Amygdala (tissue), 56 donors: Measurements from ENCODE around the gene RPH3AL.

Experiments
- DNase-seq, 56 donors: peaks; one replicate each; lab custom pipeline; 2025; lab: John Stamatoyannopoulos, UW

RPH3AL gene

DNA sequence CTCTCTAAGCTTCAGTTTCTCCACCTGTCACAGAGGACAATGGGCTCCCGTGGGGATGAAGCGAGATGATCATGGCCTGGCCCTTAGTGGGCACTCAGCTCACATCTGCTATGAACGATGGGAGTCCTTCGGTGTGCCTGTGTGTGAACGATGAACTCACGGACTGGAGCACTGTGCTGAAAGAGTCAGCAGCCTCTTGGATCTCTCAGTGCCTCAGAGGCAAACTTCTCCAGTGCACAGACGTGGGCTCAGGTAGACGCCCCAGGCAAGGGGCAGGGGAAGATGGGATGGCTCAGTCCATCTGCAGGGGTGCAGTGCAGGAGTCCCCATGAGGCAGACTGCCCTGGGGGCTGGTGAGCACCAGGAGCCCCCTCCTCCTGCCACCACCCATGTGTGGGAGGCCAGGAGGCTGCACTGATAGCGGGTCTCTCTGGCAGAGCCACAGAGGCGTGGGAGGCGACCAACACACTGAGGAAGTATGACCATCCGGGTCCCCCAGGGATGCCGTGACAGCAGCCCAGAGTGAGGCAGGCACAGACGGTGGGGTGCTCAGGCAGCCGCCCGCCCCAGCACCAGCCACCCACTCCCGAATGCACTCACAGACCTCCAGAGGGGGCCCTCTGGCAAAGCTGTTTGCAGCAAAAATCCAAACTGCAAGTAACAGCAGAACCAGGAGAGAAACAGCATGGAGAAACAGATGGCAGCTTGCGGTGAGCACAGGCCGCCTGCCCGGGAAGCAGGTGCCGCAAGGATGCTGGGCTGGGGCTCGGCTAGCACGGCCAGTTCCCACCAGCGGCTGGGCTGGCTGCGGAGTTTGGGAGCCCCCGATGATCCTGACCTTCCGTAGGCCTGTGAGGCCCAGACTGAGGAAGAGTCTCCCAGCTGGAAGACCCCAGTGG lies 82.7 kb downstream of the RPH3AL start:
- peak in 12 of 56 donors; percentile 6 to 46 (median 20) for DNase-seq

DNA sequence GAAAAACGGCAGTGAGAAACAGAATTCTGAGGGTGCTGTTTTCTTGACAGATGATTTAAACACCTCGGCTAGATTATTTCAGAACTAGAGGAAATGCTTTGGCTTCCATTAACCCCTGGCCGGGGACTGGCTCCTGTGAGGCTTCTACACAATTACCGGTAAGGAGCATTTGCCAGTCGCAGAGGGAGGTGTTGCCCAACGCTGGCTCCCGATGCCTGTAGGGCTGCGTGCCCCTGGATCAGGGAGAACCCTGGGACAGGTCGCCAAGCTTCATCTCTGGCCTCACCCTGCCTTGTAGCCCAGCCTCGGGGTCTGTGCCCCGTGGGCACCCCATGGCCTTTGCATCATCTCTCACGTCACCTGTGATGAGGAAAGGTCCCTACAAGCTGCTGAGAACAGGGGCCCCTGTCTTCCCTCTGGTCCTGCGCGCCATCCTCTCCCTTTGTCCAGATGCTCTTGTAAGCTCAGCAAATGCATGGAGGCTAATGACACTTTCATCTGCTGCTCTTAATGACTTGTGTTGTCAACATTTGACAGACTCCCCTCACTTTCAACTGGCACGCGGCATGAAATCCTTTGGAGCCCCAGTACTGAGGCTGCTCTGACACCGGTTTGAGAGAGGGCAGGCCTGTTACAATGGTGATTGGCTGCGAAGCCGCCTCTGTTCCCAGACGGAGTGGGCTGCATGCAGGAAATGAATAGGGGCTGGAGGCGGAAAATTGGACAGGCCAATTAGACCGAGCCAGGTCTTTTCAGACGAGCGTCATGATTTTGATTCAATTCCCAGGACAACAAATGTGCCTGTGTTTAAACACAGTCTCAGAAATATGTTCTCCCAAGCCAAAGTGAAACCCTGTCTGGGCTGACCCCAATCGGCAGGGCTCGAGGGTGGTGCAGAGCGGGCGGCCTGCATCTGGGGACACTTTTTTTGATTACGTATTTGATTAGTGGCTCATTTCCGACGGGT lies 85.6 kb downstream of the RPH3AL start:
- peak in 41 of 56 donors; percentile 6 to 80 (median 39) for DNase-seq

DNA sequence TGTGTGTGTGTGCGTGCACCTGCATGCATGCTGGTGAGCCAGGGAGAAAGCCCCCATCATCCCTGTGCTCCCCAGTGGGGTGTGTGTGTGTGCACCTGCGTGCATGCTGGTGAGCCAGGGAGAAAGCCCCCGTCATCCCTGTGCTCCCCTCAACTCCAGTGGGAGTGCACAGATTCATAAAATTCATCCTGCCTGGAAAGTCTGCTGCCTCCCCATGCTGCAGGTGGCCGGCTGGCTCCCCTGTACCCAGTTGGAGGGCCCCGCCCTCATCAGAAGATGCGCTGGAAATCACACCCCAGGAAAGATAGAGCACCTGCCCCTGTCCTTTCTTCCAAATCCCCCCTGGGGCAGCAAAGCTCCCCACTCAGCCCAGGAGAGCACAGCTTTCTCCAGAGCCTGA lies 86.4 kb downstream of the RPH3AL start:
- no peak for DNase-seq

DNA sequence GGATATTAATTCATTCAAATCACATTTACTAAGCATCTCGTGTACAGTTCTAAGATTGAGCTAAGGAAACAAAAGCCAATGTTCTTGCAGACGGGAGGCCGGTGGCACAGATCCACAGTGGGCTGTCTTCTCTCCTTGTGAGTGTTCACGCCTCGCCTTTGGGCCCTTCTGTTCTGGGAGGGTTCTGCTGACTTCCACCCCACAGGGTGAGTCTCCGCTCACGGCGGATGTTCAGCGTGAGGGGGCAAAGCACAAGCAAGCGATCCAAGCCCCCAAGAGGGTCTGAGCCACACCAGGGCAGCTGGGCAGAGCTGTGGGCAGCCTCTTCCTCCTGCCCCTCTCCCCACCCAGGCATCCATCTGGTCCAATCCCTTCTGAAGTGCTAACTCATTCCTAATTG lies 86.9 kb downstream of the RPH3AL start:
- DNase-seq: peak in 1 of 56 donors; percentile 13

DNA sequence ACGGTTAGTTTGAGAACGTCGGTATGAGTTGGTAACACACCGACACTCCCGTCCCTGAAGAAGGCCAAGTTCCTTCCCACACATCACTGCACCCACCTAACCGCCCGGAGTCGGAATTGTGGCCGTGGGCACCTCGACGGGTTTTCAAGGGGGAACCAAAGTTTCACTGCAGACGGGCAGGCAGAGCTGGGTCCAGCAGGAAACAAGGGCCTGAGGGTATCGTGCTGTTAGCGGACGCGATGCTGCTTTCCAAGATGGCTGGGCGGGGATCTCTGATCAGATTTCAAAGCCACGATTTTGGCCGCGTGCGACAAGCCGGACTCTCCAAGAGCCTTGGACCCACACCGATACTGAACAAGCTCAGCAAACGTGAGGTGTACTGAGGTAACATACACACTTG lies 88.8 kb downstream of the RPH3AL start:
- DNase-seq: no peak

DNA sequence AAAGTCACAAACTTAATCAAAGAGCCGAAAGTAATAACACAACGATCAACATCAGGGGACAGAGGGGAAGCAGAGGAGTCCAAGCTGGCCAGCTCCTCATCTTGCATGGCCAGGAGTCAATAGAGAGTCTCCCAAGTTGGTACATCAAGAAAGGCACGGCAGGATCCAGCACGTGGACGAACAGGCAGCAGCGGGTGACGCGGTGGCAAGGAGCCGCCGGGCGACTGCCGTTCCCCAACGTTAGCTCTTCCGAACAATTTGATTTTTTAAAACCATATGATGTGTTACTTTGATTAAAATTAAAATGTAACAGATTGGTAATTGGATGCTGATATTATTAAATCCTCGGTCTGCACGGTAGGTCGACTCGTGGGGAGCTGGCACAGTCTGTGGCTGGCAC lies 89.3 kb downstream of the RPH3AL start:
- no peak for DNase-seq

DNA sequence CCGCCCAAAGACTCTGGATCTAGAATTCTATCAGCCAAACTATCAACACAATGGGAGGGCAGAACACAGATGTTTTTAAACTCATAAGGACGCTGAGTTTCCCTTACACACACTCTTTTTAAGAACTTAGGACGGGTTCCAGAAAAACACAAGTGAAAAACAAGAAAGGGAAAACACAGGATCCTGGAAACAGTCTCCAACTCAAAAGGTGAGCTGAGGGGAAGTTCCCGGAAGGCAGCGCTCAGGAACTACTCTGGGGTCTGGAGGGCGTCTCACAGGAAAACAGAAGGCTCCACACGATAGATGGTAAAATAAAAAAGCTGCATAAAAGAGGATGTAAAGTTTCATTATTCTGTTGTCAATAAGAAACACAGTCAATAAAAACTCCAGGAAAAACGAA lies 91.0 kb downstream of the RPH3AL start:
- DNase-seq: no peak

DNA sequence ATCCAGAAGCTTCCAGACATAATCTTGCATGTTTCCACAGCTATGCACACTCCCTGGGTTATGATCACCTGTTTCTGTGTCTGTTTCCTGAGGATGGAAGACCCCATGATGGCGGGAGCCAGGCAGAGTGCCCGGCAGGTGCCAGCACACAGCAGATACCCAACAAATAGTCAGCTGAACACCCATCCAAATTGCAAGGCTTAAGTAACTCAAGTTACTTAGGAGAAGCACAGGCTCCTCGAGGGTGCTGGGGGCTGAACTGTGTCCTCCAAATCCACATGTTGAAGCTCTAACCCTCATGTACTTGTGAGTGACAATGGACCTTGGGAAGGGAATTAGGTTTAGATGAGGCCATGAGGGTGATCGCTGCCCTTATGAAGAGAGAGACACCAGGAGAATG lies 91.7 kb downstream of the RPH3AL start:
- no peak for DNase-seq

DNA sequence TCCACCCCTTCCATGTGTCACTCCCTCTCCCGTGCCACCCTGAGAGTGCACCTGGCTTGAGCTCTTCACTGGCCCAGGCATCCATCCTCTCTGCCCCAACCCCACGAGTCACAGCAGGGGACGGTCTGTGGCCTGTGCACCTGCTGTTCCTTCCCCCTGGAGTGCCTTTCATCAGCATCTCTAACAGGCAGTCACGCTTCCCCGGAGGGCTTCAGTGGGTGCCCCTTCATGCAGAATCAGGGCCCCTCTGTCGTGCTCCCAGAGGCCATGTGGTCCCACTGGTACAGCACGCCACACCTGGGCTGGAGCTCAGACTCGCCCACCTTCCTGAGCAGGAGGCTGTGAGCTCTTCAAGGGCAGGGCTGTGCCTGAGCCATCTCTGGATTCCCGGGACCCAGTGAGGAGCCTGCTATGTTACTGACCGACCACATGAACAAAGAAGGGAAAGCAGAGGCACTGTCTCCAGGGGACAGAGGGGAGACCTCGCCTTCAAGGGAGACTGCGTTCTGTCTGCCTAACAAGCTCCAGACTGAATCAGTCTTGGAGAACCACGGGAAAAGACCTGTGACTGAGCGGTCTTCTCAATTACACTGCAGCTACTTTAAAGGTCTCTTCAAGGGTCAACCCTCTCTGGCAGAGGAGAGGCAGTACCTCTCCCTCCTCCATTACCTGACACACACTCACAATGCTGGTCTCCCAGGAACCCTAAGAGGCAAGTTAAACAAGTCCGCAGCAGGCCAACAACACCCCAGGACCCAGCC lies 92.4 kb downstream of the RPH3AL start:
- no peak for DNase-seq

DNA sequence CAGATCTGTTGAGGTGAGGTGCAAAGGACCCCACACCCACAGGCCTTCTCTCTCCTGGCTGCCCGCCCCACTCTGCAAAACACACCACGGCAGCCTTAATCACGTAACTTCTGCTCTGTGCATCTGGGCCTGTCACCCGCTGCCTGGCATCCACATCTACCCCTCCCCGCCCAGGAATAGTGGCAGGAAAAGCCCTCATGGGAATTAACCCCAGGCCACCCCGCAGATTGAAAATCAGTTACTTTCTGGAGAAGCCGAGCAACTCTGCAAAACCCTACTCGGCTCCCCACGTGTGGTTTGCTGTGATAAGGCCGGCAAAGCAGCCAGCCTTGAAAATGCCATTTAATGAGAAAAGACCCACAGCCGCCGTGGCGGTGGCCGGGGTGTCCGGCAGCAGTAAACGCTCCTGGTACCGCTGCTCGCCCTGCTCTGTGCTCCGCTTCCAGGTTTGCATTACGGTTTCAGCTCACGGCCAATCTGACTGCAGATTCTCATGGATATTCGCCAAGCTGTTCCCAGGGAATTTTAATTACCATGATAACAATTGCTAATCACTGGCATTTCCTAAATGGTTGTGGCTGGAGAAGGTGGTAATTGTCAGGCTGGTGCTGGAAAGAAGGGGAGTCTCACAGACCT lies 93.1 kb downstream of the RPH3AL start:
- DNase-seq: no peak

DNA sequence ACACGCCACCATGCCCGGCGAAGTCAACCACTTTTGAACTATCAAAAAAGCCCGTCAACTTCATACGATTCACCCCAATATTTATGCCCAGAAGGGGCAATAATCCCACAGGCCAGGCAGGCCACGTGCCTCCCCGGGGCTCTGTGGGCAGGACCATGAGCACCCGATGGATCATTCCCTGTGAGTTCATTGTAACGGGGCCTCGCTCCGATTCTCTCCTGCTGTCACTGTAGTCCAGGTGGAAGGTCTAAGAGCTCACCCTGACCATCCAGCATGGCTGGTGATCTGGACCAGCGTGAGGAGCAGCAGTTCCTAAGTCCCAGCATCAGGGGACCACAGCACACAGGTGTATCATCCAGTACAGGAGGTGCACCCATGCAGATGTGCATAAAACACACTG lies 93.7 kb downstream of the RPH3AL start:
- no peak for DNase-seq

DNA sequence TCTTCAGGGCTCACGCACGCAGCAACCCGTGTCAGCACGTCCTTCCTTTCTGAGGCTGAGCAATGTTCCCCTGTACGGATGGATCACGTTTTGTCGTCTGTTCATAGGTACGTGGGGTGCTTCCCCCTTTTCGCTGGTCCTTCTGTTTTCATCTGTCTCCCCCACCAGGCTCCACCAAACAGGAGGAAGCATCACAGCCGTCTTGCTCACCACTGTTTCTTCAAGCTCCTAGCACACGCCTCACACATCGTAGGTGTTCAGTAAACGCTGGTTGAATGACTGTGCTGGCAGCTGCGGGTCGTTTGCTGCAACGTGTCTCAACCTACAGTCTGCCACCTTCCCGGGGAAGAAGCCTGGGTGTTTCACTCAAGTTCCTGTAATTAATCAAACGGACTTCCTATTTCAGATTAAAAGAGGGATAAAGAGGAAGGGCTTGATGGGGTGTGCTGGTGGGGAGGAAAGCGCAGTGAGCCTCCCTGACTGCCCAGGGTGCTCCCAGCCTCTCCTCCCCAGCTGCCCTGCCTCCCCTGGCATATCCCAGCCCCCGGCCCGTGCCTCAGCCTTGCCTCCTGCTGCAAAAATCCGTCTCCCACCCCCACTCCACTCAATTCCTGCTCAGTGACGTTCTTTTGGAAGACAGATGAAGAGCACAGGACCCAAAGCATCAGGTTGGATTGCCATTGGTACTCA lies 94.4 kb downstream of the RPH3AL start:
- DNase-seq: peak in 1 of 56 donors; percentile 13

DNA sequence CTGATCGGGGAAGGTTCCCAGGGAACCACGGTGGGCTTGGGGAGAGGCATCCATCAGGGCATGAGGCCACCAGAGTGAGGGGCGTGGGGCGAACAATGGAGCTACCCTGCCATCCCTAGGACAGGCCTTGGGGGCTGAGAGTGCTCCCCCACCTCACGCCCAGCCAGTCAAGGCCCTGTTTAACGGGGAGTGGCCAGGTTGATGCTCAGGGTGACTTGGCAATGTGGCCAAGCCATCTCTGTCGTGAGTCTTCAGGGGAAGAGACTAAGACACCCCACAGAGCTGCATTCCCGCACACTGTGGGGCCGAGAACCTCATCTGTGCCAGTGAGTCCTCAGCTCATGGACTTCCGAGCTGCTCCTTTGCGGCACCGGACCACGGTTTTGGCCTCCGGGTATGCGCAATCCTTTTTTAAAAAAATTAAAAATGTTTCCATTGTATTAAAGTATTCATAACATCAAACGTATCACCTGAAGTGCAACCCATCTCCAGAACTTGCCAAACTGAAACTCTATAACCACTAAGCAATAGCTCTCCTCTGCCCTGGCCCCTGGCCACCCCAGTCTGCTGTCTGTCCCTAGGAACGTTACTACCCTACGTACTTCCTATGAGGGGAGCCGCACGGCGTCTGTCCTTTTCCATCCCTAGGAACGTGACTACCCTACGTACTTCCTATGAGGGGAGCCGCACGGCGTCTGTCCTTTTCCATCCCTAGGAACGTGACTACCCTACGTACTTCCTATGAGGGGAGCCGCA lies 99.3 kb downstream of the RPH3AL start:
- DNase-seq: no peak

DNA sequence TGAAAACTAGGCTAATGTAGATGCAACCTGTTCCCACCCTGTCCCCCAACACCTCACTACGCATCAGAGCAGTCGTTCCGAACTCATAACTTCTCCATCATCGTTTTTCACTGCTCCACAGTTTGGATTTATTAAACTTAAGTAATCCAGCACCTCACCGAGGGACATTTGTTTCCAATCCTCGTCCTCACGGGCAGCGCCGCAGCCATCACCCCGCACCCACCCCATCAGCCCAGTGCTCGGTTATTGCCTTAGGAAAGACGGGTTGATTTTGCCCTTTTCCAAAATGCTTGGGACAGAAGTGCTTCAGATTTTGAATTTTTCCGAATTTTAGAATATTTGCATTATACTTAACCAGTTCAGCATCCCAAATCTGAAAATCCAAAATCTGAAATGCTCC lies 100.2 kb downstream of the RPH3AL start:
- DNase-seq: no peak

DNA sequence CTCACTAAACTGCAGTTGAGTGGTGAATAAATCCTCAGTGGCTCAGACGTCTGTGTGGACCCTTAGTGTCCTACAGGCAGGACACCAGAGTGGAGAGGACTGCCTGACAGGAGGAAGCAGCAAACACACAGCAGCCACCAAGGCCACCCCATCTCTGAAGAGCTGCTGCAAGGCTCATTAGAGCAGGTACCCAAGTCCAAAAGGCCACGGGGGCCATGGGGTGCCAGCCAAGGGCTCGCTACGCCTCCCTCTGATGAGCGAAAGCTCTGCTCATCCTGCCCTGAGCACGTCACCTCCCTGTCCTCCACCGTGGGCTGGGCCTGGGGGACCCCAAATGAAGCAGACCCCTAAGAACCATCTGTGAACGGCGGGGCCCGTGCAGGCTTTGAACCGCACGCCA lies 101.1 kb downstream of the RPH3AL start:
- no peak for DNase-seq

DNA sequence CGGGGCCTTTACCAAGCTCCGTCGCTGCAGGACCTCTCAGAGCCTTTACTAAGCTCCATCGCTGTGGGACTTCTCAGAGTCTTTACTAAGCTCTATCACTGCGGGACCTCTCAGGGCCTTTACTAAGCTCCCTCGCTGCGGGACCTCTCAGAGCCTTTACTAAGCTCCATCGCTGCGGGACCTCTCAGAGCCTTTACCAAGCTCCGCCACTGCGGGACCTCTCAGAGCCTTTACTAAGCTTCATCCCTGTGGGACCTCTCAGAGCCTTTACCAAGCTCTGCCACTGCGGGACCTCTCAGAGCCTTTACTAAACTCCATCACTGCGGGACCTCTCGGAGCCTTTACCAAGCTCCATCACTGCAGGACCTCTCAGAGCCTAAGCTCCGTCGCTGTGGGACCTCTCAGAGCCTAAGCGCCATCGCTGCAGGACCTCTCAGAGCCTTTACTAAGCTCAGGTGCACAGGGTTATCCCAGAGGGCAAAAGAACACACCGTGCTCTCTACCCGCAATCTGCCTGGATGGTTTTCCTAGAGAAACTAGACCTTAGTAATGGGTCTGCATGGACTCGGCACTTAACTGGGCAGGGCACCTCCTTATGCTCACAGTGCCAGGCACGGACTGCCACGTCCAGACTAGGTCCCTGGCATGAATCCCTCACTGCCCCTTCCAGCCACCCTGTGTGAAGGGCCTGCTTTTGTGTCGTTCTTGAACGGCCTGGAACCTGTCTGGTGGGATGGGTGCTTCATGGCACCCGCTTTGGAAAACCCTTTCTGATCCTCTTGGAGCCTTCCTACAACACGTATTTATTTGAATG lies 101.9 kb downstream of the RPH3AL start:
- DNase-seq: no peak

DNA sequence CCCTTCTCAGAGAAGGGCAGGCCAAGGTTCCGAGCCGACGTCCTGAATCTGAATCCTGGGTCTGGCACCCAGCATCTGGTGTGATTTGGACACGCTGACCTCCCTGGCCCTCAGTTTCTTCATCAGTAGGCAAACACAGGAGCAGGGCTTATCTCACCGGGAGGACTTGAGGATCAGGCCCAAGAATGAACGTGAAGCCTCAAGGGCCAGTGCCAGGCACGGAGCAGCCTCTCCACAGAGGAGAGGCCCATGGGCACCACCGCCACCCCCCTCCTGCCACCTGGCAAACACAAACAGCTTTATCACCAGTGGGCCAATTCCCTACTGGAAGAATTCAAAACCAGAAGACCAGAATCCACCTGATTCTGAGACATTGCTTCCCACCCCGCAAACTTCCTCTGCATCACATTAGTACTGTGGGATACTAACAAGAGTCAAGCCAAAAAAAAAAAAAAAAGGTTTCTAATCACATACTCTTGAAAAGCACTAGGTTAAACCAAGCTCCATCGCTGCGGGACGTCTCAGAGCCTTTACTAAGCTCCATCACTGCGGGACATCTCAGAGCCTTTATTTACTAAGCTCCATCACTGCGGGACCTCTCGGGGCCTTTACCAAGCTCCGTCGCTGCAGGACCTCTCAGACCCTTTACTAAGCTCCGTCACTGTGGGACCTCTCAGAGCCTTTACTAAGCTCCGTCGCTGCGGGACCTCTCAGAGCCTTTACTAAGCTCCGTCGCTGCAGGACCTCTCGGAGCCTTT lies 103.2 kb downstream of the RPH3AL start:
- no peak for DNase-seq
